Activated naive CD4-positive, alpha-beta T cell treated with anti-CD3 and anti-CD28 coated beads for 36 hours (primary cell): Measurements from ENCODE around the gene SDK2. TPM values are rescaled to one million over a fixed set of nuclear protein-coding genes. Genes with fewer than 3 reads are reported as not detected.

Source experiments
- CTCF ChIA-PET: fragments of 350-600 bp; sonication (Branson Sonifier 250); formaldehyde crosslinking; loops from one replicate; lab custom pipeline; 2021; ENCODE audit warnings: antibody characterized with exemption; lab: Charles Lee
- DNase-seq: peaks from one replicate; pipeline ENCODE4 v3.0.0-alpha.2; 2020
- H3K27ac Mint-ChIP-seq: one replicate; pipeline ENCODE4 v1.8.0; 2021; ENCODE audit warnings: mild to moderate bottlenecking, mixed read lengths
- H3K27me3 Mint-ChIP-seq: one replicate; pipeline ENCODE4 v1.8.0; 2021; ENCODE audit warnings: low read depth, mixed read lengths
- H3K36me3 Mint-ChIP-seq: one replicate; pipeline ENCODE4 v1.8.0; 2021; ENCODE audit warnings: low read depth, mixed read lengths
- H3K4me1 Mint-ChIP-seq: one replicate; pipeline ENCODE4 v1.8.0; 2021; ENCODE audit warnings: low read depth, mixed read lengths
- H3K4me3 Mint-ChIP-seq: one replicate; pipeline ENCODE4 v1.8.0; 2021; ENCODE audit warnings: mild to moderate bottlenecking, moderate library complexity, mixed read lengths
- H3K9me3 Mint-ChIP-seq: one replicate; pipeline ENCODE4 v1.8.0; 2021; ENCODE audit warnings: mixed read lengths
- intact Hi-C: fragments of 100-400 bp; cut with micrococcal nuclease; formaldehyde crosslinking; loops from one replicate; pipeline ENCODE4 v1.15.1; 2023
- total RNA-seq, 2 experiments: library from RNA; stranded (reverse); gene quantifications; one replicate each; pipeline ENCODE4 v1.2.3, GENCODE V29; 2021

Gene SDK2
- total RNA-seq, 2 experiments from 2014 or later = 0.27 to 0.50 TPM

DNA sequence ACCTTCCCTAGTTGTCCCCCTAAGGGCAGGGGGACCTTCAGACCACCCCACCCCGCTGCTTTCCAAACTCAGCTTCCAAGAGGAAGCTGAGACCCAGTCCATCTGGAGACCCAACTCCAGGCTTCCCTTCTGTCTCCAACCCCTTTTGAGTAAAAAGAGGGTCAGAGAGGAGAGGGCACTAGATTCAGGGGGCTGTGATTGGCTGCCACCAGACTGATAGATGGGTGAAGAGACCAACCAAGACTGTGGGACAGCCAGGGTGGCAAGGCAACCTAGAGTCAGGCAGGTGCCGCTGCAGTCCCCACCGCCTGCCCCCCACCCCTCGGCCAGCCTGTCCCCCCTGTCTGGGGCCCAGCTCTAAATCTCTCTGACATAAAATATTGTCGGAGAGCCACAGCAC is 92.5 kb downstream of the SDK2 start:
- peak overlapping the region; percentile 61 for H3K4me3 Mint-ChIP-seq
- H3K4me1 Mint-ChIP-seq = peaks cover 3% of the 10 kb centered on the region
- peaks cover 2% of the 10 kb centered on the region for H3K9me3 Mint-ChIP-seq
- intact Hi-C loops = no loop called here
- CTCF ChIA-PET = no interaction called here
- peak; percentile 35 for DNase-seq
- H3K27ac Mint-ChIP-seq = no peak overlapping the region
- no peaks in the 10 kb centered on the region for H3K27me3 Mint-ChIP-seq
- H3K36me3 Mint-ChIP-seq = no peaks in the 10 kb centered on the region

DNA sequence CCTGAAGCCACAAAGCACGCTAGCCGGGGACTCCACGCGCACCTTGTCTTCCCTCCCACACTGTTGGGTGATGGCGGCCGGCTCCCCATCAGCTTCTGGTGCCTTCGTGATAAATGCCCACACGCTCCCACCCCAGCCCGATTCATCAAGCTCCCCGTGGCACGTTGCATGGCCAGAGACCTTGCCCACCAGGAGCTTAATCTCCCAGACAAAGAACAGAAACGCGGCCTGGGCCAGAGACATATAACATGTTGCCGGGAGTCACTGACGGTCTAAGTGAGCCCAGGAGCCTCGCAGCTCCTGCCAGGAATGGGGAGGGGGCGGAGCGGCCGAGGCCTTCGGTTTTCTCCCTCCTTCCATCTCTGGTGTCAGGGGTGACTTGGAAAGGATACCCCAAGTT is 93.1 kb downstream of the SDK2 start:
- Mint-ChIP-seq H3K27me3 (no peaks in the 10 kb centered on the region), H3K4me1 (peaks cover 3% of the 10 kb centered on the region), H3K4me3 (no peak overlapping the region), H3K36me3 (no peaks in the 10 kb centered on the region), H3K9me3 (peaks cover 2% of the 10 kb centered on the region), H3K27ac (no peak overlapping the region)
- CTCF ChIA-PET = interaction anchor here (0.8 kb wide), 1 partner anchor 121 kb away, joined by 3 read pairs; no protein-coding TSS in a partner anchor
- intact Hi-C loops = no loop called here
- DNase-seq = no peak

DNA sequence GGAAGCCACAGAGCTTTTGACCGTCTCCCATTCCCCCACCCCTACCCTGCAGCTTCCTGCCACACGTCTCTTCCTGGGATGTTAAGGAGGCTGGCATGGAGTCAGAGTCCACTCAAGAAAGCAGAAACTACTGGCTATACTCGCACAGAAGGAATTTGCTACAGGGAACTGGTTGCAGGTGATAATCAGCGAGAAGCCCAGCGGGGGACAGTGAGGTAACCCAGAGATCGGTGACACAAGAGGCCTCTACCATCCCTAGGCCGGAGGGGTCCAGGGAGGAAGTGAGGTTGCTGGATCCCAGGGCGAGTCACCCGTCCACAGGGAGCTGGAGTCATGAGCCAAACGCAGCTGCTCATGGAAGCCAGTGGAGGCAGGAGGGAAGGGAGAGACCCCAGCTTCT is 93.7 kb downstream of the SDK2 start:
- Mint-ChIP-seq H3K4me1 (peaks cover 3% of the 10 kb centered on the region), H3K27me3 (no peaks in the 10 kb centered on the region), H3K27ac (no peak overlapping the region), H3K4me3 (no peak overlapping the region), H3K9me3 (peaks cover 2% of the 10 kb centered on the region), H3K36me3 (no peaks in the 10 kb centered on the region)
- no peak for DNase-seq
- intact Hi-C loops = no loop called here
- CTCF ChIA-PET = interaction anchor here (0.8 kb wide), 1 partner anchor 120 kb away, joined by 3 read pairs; no protein-coding TSS in a partner anchor

DNA sequence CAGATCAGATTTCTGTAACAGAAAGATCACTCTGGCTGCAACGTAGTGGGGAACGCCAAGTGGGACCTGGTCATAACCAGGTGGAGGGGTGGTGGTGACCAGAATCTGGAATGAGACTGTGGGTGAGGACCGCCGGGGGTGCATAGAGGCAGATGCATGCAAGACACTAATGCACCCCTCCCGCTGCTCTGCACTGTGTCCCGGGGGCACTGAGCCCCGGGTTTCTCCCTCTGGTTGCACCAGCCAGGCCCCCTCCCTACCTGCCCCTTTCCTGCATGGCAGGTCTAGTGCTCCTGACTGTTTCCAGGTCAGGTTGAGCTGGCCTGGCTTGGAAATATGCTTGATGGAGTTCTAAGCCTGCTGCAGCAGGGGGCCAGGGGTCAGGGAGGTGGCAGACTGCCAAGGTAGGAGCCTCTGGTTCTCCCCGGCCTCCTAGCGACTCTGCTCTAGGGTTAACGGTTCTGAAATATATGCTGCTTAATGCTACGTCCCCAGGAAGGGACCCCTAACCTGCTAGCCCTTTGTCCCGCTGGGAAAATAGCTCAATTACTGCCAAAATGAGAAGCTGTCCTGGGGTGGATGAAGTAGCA is 94.3 kb downstream of the SDK2 start:
- intact Hi-C loops = no loop called here
- CTCF ChIA-PET = no interaction called here

DNA sequence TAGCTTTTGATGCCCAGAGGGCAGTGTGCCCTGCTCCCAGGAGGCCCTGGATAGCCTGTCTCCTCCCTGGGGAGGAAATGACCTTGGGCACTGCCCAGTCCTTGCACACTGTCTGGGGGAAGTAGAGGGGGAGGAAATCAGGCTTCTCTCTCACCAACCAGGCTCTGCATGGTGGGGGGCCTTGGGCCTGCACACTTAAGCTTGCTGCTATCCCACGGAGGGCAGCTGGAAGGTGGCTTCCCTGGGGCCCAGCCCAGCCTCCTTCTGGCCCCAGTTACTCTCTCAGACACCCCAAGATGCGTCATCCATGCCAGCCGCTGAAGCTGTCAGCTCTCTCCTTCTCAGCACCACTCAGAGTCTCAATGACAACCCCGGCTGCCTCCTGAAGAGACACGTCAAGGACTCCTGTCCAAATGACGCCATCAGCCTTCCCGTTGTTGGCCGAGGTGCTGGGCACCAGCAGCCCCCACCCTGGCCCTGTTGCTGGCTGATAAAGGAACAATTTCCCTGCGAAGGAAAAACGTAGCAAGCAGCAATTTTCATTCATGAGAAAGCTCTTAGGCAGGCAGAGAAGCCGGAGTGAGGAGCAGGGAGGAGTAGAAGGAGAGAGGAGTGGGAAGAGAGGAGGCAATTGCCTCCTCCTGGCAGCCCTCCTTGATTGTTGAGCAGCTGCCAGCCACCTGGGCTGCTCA is 95.5 kb downstream of the SDK2 start:
- CTCF ChIA-PET = no interaction called here

More for the DNA sequence above, 94.3 kb downstream of the SDK2 start:
- peaks cover 2% of the 10 kb centered on the region for H3K9me3 Mint-ChIP-seq
- H3K36me3 Mint-ChIP-seq = no peaks in the 10 kb centered on the region
- H3K4me1 Mint-ChIP-seq = peaks cover 5% of the 10 kb centered on the region
- H3K4me3 Mint-ChIP-seq = no peak overlapping the region
- no peaks in the 10 kb centered on the region for H3K27me3 Mint-ChIP-seq
- DNase-seq = no peak
- H3K27ac Mint-ChIP-seq = no peak overlapping the region

DNA sequence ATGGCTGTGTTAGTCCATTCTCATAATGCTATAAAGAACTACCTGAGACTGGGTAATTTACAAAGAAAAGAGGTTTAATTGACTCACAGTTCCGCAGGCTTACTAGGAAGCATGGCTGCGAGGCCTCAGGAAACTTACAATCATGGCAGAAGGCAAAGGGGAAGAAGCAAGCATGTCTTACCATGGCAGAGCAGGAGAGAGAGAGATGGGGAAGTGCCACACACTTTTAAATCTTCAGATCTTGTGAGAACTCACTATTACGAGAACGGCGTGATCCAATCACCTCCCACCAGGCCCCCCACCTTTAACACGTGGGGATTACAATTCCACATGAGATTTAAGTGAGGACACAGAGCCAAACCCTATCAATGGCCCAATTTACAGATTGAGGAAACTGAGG is 96.5 kb downstream of the SDK2 start:
- intact Hi-C loops = no loop called here
- H3K9me3 Mint-ChIP-seq = no peaks in the 10 kb centered on the region
- H3K36me3 Mint-ChIP-seq = no peaks in the 10 kb centered on the region
- H3K27me3 Mint-ChIP-seq = no peaks in the 10 kb centered on the region
- no peak overlapping the region for H3K27ac Mint-ChIP-seq
- peaks cover 5% of the 10 kb centered on the region for H3K4me1 Mint-ChIP-seq
- DNase-seq = no peak
- H3K4me3 Mint-ChIP-seq = no peak overlapping the region
- CTCF ChIA-PET = interaction anchor here (1.2 kb wide), 1 partner anchor 118 kb away, joined by 4 read pairs; no protein-coding TSS in a partner anchor

More for the DNA sequence above, 95.5 kb downstream of the SDK2 start:
- Mint-ChIP-seq H3K9me3 (no peaks in the 10 kb centered on the region), H3K27me3 (no peaks in the 10 kb centered on the region), H3K36me3 (no peaks in the 10 kb centered on the region), H3K27ac (no peak overlapping the region), H3K4me1 (peaks cover 5% of the 10 kb centered on the region), H3K4me3 (no peak overlapping the region)
- DNase-seq = no peak
- intact Hi-C loops = no loop called here

DNA sequence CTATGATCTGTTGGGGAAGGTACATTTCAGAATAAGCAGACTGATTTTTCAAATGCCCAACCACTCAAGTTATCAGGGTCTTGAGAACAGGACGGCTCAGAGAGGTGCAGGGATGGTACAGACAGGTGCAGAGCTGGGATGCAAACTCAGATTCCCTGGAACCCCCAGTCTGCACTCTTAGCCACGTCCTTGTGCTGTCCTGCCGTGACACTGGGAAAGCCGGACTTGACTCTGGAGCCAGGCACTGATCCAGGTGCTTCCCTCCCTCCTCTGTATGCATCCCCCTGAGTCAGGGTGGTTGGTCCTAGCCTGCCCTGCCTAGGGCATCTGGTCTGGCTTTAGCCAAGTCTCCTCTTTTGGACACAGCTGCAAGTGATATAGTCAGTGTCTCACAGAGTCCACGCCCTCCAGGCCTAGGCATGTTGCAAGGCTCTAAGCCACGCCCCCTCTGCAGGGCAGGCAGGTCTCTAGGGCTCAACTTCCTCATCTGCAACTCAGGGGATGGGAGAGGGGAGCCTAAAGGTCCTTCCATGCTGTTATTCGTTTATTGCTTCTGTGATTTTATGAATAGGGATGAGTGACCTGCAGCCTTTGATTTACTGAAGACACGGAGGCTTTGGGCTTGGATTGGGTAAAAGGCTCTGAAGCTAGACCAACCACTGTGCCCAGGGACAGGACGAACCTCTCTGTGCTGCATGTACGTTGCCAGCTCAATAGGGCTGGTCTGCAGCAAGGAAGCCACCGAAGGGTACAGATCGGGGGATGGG is 97.3 kb downstream of the SDK2 start:
- no peak overlapping the region for H3K27ac Mint-ChIP-seq
- H3K9me3 Mint-ChIP-seq = no peaks in the 10 kb centered on the region
- H3K4me3 Mint-ChIP-seq = no peak overlapping the region
- no peaks in the 10 kb centered on the region for H3K27me3 Mint-ChIP-seq
- H3K36me3 Mint-ChIP-seq = no peaks in the 10 kb centered on the region
- H3K4me1 Mint-ChIP-seq = peaks cover 5% of the 10 kb centered on the region
- peak; percentile 44 for DNase-seq
- intact Hi-C loops = no loop called here
- CTCF ChIA-PET = interaction anchor here (1.2 kb wide), 1 partner anchor 117 kb away, joined by 4 read pairs; no protein-coding TSS in a partner anchor

DNA sequence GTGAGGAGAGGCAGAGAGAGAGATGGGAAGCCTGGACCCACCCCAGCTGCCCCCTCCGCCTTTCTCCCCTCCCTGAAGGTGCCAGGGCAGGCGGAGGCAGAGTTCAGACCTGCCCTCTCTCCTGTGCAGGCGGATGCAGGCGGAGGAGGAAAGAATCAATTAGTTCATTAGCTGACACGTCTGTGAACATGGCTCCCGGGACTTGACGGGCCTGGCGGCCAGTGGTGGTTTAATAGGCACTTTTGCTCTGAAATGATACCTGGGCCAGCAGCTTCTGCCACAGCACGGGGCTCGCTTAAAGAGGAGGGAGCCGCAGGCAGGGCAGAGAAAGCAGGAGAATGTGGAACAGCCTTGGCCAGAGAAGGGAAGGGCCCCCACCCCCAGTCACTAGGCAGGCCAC is 98.1 kb downstream of the SDK2 start:
- DNase-seq = no peak
- Mint-ChIP-seq H3K4me1 (peaks cover 3% of the 10 kb centered on the region), H3K27ac (no peak overlapping the region), H3K27me3 (no peaks in the 10 kb centered on the region), H3K4me3 (no peak overlapping the region), H3K9me3 (no peaks in the 10 kb centered on the region), H3K36me3 (no peaks in the 10 kb centered on the region)
- CTCF ChIA-PET = no interaction called here
- intact Hi-C loops = no loop called here

DNA sequence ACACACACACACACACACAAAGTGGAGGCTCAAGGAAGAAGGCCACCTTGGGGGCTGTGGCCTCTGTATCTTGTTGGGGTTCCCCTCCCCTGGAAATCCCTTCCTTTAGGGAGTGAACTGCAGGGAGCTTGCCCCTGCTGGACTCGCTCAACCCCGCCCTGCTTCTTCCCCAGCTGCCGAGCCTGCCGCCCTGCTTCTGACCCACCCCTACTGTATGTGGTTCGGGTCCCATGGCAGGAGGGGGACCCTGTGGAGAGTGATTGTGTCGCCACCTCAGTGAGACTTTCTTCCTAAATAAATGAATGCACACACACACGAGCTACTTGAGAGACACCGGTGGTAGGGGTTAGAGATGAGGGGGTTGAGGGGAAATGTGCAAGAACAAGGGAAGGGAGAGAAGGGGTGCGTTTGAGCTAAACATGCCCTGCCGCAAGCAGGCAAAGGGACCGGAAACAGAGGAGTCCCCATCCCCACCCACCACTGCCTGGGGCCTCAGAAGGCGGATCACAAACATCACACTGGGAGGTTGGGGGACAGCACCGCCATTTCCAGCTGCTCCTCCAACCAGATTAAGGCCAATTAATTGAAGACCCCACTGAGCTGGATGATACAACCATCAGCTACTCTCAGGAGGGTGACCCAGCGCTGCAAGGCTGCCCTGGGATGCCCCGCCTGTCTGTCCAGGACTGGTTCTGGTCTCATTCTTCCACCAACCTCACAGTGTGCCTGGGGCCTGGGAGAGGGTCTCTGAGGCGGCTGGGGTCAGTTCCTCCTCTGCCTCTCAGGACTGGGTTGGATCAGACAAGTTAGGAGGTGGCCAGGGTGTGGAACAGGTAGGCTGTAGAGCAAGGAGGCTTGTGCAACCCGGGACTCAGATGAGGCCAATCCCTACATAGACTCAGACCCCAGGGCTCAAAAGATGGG is 98.9 kb downstream of the SDK2 start:
- H3K27me3 Mint-ChIP-seq = no peaks in the 10 kb centered on the region
- no peaks in the 10 kb centered on the region for H3K36me3 Mint-ChIP-seq
- H3K4me1 Mint-ChIP-seq = peaks cover 3% of the 10 kb centered on the region
- no peak overlapping the region for H3K27ac Mint-ChIP-seq
- no peak for DNase-seq
- CTCF ChIA-PET = interaction anchor here (0.6 kb wide), 1 partner anchor 116 kb away, joined by 3 read pairs; no protein-coding TSS in a partner anchor
- intact Hi-C loops = no loop called here
- no peak overlapping the region for H3K4me3 Mint-ChIP-seq
- no peaks in the 10 kb centered on the region for H3K9me3 Mint-ChIP-seq

DNA sequence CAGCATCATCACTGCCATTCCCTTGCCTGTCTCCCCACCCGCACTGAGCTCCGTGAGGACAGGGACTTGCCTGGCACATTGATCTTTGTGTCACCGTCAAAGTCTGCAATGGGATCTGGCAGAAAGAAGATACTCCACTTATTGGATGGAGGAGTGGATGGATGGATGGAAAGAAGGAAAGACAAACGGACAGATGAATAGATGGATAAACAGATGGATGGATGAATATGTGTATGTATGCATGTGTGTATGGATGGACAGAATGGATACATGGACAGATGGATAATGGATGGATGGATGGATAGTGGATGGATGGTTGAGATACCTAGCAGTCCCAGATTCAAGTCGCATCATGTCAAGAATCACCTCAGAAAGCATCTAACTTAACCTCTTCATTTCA is 99.9 kb downstream of the SDK2 start:
- intact Hi-C loops = no loop called here
- no peaks in the 10 kb centered on the region for H3K9me3 Mint-ChIP-seq
- H3K4me3 Mint-ChIP-seq = no peak overlapping the region
- peaks cover 3% of the 10 kb centered on the region for H3K4me1 Mint-ChIP-seq
- H3K36me3 Mint-ChIP-seq = no peaks in the 10 kb centered on the region
- H3K27me3 Mint-ChIP-seq = no peaks in the 10 kb centered on the region
- no peak overlapping the region for H3K27ac Mint-ChIP-seq
- no peak for DNase-seq
- CTCF ChIA-PET = no interaction called here

DNA sequence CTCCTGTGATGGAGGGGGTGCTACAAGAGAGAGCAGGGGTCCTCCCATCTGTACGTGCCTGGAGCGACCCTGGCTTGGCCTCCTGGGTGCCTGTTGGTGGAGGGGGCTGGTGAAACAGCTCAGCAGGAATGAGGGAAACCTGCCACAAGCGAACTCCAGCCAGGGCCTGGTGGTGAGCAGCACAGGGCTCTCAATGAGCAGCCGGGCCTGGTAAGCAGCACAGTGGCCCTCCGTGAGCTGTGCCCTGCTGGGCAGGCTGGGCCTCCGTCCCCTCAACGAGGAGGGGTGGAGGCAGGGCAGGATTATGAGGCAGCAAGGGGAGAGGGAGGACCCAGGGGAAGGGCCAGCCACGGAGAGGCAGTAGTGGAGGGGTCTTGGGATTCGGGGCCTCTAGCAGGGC is 101.9 kb downstream of the SDK2 start:
- Mint-ChIP-seq H3K4me3 (no peak overlapping the region), H3K27ac (no peak overlapping the region), H3K27me3 (no peaks in the 10 kb centered on the region), H3K4me1 (peaks cover 3% of the 10 kb centered on the region), H3K9me3 (no peaks in the 10 kb centered on the region), H3K36me3 (no peaks in the 10 kb centered on the region)
- CTCF ChIA-PET = no interaction called here
- intact Hi-C loops = no loop called here
- no peak for DNase-seq

DNA sequence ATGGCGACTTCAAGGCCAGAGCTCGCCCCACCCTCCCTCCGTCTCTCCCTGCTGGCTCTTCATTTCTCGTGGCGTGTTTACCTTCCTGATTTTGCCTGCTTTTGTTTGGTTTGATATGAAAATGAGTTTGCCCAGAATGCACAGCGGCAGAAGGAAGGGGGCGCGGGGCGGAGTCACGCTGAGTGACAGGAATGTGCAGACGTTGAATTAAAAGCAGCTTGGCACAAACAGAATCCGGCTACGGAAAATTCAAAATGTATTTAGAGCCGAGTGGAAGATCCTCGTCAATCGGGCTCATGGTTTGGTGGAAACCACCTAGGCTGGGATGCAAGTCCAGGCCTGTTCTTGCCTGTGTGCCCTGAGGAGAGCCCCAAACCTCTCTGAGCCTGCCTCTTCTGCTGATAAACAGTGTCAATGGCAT is 102.7 kb downstream of the SDK2 start:
- no peaks in the 10 kb centered on the region for H3K27me3 Mint-ChIP-seq

More for the DNA sequence above, 102.7 kb downstream of the SDK2 start:
- Mint-ChIP-seq H3K4me1 (peaks cover 3% of the 10 kb centered on the region), H3K9me3 (no peaks in the 10 kb centered on the region), H3K4me3 (no peak overlapping the region), H3K36me3 (no peaks in the 10 kb centered on the region), H3K27ac (no peak overlapping the region)
- CTCF ChIA-PET = no interaction called here
- DNase-seq = no peak
- intact Hi-C loops = no loop called here
